Stimulated activated CD8-positive, alpha-beta memory T cell treated with anti-CD3 and anti-CD28 coated beads, Interleukin-2, amount 100 ng/mL, for 1 hour (primary cell): ENCODE results near the gene PPP1CA.
"Not testable (repeated sequence)": the region's sequence is repeated elsewhere in the genome, so short reads cannot be mapped to it uniquely, and the experiment has no call there.

Experiments
- DNase-seq, 2 donors: peaks; one replicate each; pipeline ENCODE4 v3.0.0-alpha.2; 2020; ENCODE audit warnings: low read depth in 2 of 2

Gene PPP1CA

DNA sequence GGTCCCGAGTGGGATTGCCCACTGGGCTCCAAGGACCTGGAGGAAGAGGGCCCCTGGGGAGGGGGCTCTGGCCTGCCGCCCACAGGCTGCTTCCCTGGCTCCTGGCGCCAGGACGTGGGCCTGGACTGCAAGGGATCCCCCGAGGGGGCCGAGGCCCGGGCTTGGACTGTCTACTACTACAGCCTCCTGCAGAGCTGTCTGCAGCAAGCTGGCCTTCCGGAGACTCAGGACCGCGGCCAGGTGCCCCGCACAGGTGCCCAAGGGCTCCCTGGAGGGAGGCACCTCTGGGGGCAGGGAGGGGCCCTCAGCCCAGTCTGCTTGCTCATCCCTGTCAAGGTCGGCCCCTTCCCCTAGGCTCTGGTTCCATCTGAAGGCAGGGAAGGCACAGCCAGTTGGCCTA lies 15.8 kb upstream of the PPP1CA start:
- DNase-seq, result no peak

DNA sequence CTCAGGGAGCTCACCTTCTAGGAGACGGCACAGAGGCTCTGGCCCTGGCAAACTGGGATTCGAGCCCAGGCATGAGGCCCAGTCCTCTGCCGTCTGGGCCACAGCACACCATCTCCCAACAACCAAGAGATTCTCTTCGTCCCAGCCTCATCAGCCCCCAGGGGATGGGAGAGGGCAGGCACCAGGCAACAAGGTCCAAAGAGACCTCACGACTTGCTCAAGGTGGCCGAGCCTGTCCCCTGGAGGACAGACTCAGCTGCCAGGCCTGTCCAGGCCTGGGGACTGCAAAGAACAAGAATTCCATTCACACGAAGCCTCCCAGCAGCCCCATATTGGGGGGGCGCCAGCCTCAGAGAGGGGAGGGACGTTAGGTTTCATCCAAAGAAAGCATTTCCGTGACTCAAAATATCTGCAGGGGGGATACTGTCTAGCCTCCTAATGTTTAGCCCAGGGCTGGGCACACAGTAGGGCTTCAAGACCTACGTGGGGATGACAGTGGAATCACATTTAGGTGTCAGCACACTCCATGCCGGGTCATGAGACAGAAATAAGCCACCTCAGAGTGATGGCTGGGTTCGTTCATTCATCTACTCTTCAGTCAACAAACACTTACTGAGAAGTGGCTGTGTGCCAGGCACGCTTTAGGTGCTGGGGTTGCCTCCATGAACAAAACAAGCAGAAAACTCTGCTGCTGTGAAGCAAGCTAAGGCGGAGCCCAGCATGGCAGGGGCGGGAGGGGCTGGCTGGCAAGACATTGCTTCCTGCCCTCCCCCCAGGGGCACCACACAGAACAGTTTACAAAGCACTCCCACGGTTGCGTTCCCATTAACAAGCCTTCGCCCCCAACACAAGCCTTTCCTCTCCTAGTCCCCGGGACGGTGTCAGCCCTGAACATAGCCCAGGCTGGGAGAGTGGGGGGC lies 15.0 kb upstream of the PPP1CA start:
- DNase-seq, result peak in 1 of 2 donors; percentile 73

DNA sequence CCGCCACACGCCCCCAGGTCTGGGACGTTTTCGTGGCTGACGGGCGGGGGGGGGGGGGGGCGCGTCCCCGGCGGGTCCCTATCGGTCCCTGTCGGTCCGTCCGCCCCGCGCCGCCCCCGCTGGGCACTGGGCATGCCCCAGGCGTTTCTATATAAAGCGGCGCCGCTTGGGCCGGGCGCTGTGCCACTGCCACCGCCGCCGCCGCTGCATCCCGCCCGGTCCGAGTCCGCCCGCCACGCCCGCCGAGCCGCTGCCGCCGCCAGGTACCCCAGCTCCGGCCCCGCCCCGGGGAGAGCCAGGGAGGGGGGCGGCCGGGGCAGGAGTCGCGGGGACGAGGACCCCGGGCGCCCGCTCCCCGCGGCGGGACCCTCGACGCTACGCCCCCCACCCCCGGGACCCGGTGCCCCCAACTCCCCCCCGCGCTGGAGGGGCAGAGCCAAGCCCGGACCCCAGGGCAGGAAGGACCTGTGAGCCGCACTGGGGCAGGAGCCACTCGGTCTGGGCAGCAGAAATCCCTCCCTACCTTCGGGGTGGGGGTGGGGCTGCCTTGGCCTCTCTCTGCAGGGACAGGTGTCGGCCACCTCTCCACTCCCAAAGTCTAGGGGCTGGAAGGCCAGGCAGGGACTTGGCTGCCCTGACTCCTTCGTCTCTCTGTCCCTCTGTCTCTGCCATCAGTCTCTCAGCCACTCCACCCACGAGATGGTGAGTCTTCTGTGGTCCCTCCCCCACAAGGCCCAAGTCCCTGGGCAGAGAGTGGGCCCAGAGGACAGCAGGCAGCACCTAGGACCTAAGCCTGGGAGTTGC lies 14.0 kb upstream of the PPP1CA start, which contains the start of gene CARNS1:
TSS of gene CARNS1 (plus strand) at position 178 of the 804 bp plus-strand sequence. CDS start at position 700, 522 bp downstream.
- DNase-seq, result no peak

DNA sequence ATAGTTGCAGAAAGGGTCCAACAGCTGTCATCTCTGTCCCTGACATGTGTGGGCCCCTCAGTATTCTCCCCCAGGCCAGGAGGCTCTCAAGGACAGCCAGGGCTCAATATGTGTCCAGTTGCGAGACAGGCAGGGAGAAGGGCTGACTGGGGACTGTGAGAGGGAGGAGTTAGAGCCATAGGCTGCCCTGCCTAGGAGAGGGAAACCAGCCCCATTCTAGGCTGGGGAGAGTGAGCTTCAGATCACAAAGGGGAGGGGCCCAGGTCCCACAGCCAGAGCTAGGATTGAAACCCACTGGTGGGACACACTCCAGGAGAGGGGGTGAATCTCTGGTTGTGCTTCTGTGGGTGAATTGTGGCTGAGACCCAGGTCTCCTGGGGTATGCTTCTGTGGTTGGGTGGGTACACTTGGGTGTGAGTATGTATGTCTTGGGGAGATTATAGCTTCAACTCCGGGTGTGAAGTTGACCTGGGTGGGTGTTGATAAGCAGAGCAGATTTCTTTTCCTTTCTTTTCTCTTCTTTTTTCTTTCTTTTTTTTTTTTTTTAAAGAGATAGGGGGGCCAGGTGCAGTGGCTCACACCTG lies 11.7 kb upstream of the PPP1CA start:
- DNase-seq, result no peak

DNA sequence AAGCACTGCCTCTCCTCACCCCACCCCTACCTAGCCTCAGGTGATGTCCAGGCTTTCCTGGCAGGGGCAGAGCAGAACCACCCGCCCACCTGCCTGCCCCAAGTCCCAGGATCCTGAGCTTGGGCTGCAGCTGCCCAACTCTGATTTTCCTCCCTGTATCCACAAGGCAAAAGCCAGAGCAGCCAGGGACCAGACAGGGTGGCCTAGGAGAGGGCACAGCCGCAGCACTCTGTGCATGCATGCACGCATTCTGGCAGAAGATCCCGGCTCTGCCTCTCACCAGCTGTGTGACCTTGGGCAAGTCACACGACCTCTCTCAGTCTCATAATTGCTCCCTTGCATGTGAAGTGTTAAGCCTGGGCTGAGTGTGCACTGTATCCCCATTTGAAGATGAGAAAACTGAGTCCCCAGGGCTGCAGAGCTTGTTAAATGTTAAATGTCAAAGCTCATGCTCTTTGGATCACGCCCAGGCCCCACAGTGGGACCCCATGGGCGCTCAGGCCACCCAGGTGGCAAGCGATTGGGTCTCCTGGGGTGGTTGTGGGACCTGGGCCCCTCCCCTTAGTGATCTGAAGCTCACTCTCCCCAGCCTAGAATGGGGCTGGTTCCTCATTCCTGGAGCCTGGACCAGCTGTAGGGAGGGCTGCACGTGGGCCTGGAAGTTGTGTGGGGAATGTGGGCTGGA lies 11.0 kb upstream of the PPP1CA start:
- DNase-seq, result no peak

DNA sequence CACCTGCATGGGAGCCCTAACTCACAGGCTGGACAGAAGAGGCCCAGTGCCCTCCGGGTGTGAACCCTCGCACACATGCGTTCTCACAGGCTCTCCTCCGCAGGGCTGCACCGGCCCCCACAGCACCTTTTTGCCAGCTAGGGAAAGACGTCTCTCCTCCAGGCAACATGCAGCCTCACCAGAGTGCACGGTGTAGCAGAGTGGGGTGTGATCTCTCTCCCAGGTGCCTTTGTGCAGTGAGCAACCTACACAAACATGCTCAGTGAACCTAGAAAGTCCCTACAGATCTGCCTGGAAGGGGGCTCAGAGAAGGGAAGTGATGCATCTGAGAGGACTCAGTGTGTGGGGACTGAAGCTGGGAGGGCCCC lies 10.1 kb upstream of the PPP1CA start:
- DNase-seq, result no peak

DNA sequence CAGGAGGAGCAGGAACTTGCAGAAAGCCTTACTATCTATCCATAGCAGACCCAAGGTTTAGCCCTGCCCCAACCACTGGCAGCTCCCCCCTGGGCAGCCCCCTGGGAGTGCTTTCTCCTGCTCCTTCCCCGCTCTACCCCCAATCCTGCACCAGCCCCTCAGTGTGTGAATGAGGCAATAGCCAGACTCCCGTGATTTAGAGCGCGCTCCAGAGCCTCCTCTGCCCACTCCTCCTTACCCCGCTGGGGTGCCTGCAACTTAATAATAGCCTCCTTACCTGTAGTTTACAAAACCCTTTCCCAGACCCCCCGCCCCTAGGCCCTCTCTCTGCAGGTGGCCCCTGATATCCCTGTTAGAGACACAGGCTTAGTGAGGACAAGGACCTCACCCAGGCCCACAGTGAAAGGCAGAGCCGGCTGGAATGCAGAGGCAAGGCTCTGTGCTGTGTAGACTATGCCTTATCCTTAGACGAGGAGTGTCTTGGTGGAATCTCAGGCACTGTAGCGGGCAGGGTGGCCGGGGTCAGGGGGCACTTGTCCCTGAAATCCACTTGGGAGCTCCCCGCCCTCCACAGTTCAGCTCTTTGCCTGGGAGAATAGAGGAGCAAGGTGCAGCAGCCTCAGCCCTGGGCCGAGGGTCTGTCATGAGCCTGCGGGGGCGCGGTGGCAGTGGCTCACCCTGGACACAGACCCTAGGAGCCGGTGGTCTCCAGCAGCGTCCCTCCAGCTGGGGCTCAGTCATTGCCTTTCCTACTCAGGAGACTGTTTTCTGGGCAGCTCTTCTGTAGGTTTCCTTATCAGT lies 9.5 kb upstream of the PPP1CA start:
- DNase-seq, result no peak

DNA sequence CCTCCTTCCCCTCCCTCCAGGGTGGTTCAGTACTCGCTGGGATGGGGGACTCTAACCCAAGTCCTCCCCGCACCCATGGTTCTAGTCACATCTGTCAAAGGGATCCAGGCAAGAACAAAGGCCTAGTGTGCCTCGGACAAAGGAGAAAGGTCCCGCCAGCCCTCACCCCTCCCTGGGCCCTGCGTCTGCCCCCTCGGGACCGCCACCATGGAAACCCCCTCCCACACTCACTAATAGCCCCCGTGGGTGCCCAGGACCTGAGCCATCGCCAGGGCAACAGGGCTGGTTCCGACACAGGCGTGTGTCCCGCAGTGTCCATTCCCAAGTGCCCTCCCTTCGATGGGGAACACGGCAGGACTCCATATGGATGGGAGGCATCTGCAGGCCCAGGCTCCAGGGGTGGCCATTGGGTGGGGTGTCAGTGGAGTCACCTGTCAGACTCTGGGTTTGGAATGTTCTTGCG lies 8.7 kb upstream of the PPP1CA start:
- no peak for DNase-seq

DNA sequence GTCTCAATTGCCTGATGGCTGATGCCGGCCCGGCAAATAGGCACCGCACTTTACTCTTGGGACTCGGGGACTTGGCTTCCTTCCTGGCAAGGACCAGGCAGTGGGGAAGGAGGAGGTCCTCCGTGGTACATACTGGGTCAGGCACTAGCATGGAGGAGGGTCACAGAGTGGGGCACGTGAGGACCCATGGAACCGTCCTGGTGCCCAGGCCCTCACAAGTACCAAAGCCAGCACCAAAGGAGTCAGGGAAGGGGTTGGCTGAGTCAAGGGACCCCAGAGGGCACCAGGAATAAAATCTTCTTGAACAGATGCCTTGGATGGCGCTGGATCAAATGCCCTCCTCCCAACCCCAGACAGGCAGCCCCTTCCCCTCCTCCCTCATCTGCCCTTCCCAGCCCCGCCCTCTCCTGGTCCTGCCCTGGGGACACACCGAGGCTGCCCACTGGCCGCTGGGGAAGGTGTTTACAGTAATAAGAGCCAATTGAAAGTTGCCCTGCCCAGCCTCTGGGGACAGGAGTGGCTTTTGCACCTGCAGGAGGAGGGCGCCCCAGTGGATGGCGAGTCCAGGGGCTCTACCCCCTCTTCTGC lies 8.2 kb upstream of the PPP1CA start:
- DNase-seq, result no peak

DNA sequence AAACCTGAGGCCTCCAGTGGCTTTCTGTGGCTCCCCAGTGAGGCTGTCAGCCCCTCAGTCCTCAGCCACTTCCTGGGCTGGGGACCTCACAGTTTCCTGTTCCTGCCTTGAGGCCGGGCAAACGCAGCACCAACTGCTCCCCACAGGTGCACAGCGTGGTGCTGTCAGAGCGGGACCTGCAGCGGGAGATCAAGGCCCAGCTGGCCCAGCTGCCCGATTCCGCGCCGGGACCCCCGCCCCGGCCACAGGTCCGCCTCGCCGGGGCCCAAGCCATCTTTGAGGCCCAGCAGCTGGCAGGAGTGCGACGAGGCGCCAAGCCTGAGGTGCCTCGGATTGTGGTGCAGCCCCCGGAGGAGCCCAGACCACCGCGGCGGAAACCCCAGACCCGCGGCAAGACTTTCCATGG lies 7.6 kb upstream of the PPP1CA start:
- DNase-seq, result peak; percentile 51 to 62

DNA sequence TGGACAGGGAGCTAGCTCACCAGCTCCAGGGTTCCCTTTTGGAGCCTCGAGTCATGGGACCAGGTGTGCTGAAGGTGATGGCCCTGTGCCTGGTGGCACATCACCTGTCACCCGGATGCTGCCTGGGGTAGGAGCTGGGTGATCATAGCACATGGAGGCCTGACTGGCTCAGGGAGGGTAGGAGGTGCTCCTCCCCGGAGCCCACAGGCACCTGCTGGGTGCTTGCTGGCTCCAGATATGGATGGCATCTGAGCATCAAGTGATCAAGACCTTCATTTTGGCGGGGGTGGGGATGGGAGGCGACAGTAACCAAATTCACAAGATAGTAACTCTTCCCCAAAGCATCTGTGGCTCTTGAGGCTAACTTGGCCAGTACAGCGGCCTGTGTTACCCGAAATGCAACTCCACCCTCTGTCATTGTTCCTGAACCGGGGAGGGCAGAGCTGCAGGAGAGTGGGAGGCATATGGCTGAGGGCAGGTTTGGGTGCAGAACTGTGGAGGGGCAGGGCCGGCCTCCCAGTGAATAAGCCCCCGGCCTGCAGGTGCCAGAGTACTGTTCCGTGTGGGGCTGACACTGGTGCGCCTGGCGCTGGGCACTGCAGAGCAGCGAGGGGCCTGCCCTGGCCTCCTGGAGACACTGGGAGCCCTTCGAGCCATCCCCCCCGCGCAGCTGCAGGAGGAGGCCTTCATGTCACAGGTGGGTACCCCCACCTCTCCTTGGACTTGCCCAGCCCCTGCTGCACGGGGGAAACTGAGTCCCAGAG lies 7.0 kb upstream of the PPP1CA start:
- DNase-seq, result no peak

DNA sequence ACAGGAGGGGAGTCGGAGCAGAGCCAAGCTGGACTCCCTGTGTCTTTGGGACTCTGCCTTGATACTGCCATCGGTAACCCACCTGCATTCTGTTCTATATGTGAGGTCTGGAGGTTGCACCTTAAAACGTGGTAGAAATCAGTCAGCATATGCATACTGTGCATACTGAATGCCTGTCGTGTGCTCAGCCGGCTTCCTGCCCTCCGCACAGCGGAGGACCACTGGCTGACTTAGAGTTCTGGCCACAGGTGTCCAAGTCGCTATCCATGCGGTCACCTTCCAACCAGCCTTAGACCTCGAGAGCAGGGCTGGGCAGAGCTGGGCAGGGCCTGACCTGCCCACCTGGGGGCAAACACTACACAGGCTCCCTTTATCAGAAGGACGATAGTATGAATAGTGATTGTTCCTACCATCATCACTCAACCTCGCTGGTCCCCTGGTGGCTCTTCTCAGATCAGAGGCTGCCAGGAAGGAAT lies 6.1 kb upstream of the PPP1CA start:
- DNase-seq, result no peak

DNA sequence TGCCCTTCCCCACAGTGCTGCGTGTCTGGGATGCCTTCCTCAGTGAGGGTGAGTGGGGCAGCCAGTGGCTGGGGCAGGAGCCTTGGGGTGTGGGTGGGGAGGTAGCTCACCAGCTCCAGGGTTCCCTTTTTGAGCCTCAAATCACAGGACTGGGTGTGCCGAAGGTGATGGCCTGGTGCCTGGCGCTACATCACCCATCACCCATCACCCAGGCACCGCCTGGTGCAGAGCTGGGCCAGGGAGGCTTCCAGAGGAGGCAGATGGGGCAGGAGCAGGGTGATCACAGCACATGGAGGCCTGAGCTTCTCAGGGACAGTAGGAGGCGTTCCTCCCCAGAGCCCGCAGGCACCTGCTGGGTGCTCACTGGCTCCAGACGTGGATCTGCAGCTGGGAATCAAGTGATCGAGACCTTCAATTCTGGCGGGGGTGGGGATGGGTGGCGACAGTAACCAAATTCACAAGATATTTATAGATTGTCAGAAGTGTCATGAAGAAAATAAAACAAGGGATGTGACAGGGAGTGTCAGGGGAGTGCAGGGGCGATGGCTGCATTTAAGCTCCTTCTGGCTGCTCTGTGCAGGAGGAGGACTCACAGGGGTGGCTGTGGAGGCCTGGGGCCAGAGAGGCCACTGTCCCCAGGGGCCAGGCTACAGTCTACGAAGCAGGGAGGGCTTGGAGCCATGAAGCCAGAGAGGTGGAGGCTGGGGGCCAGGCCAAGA lies 5.5 kb upstream of the PPP1CA start:
- DNase-seq, result no peak

DNA sequence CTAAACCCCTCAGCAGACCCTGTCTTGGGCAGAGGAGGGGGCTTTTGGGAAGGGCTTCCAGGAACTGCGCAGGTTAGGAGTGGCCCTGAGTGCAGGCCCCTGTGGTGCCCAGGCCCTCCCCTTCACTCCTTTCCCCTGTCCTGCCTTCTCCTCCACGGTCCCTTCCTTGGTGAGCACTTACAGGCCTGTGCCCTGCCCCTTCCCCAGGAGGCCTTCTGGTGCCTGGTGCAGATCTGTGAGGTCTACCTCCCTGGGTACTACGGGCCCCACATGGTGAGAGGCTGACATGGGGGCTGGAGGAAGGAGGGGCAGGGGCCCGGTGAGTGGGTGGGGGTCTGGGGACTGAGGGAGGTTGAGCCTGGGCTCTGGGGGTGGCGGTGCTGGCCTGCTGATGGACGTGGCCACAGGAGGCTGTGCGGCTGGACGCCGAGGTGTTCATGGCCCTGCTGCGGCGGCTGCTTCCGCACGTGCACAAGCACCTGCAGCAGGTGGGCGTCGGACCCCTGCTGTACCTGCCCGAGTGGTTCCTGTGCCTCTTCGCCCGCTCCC lies 4.8 kb upstream of the PPP1CA start:
- no peak for DNase-seq

DNA sequence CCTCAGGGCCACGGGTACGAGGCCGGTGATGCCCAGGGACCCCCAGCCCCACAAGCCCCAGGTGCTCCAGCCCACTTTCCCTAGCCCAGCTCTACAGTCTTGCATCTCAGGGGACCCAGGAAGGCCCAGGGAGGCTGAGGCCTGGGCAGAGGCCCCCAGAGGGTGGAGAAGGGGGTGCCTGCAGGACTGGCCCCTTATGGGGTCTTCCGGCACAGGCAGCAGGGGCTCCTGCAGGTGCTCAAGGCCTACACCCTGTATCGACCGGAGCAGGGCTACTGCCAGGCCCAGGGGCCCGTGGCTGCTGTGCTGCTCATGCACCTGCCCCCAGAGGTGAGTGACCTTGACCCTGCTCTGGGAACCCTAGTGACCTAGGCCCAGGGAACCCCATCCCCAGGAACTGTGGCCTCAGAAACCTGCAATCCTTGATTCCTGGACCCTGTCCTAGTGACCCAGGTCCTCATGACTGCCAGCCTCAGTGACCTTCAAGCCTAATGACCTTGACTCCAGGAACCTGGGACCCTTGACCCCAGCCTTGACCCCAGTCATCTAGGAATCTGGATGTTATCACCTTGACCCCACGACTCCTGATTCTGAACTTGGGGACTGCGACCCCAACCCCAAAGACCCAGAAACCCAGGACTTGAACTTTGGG lies 4.2 kb upstream of the PPP1CA start:
- DNase-seq, result no peak

DNA sequence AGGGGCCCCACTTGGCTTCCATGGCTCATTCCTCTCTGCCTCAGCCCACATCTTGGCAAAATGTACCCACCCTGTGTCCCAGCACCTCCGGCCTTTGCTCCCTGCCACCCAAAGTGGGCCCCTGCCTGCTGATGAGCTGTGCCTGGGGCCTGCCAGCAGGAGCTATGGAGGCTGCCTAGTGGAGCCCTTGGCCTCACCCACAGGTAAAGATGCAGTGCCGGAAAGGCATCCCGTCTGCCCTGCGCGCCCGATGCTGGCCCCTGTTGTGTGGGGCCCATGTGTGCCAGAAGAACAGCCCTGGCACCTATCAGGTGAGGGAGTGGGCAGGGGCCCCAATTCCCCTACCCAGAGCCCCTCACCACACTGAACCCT lies 3.5 kb upstream of the PPP1CA start:
- DNase-seq, result no peak

DNA sequence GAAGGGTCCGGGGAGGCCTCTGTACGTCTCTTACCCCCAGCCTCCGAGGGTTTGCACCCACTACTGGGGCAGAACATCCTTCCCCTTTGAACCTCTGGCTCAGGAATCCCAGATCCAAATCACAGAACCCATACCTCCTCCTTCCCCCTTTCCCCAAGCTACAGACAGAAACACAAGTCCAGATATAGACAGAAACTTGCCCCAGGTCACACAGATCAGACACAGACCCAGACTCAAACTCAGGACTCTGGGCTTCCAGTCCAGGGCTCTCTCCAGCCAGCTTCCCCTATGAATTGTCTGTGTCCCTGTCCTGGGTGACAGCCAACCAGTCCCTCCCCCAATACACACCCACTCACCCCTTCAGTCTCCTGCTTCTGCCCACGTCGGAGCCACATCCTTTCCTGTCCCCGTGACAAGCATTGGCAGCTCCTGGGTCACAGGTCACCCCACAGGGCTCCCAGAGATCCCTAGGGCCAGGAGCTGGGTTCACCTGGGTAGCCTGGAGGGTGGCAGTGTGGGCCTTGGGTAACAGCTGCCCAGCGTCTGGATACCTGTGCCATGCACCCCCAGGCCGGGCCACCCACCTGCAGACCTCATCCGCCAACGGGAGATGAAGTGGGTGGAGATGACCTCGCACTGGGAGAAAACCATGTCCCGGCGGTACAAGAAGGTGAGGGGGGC lies 3.0 kb upstream of the PPP1CA start:
- peak in 1 of 2 donors; percentile 20 for DNase-seq

DNA sequence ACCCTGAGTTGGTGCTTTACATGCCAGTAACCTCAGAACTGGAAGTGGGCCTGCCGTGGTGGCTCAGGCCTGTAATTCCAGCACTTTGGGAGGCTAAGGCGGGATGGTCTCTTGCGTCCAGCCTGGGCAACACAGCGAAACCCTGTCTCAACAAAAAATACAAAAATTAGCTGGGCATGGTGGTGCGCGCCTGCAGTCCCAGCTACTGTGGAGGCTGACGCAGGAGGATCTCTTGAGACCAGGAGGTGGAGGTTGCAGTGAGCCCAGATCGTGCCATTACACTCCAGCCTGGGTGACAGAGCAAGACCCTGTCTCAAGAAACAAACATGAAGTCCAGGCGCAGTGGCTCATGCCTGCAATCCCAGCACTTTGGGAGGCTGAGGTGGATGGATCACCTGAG lies 1.4 kb upstream of the PPP1CA start:
- not testable (repeated sequence) for DNase-seq
